Activated CD4-positive, alpha-beta T cell treated with anti-CD3 and anti-CD28 coated beads, Interleukin-2, amount 10 ng/mL, durations not matched to agents 24 days and 14 days (primary cell): Measurements from ENCODE around the gene HSPA1L. TPM values are rescaled to one million over a fixed set of nuclear protein-coding genes. Genes with fewer than 3 reads are reported as not detected.
"Not testable (repeated sequence)": the region's sequence is repeated elsewhere in the genome, so short reads cannot be mapped to it uniquely, and the experiment has no call there.

Experiments used
- DNase-seq: peaks from one replicate; pipeline ENCODE4 v3.0.0; 2022
- H3K27ac Mint-ChIP-seq: one replicate; pipeline ENCODE4 v1.8.0; 2022; ENCODE audit warnings: mild to moderate bottlenecking, mixed read lengths
- H3K27me3 Mint-ChIP-seq: one replicate; pipeline ENCODE4 v1.8.0; 2022; ENCODE audit warnings: mixed read lengths
- H3K36me3 Mint-ChIP-seq: one replicate; pipeline ENCODE4 v1.8.0; 2022; ENCODE audit warnings: low read depth, mild to moderate bottlenecking, mixed read lengths
- H3K4me1 Mint-ChIP-seq: one replicate; pipeline ENCODE4 v1.8.0; 2021; ENCODE audit warnings: mixed read lengths
- H3K4me3 Mint-ChIP-seq: one replicate; pipeline ENCODE4 v1.8.0; 2022; ENCODE audit warnings: mild to moderate bottlenecking, moderate library complexity, mixed read lengths
- H3K9me3 Mint-ChIP-seq: one replicate; pipeline ENCODE4 v1.8.0; 2021; ENCODE audit warnings: mixed read lengths
- intact Hi-C: fragments of 100-400 bp; cut with micrococcal nuclease; formaldehyde crosslinking; loops from one replicate; pipeline ENCODE4 v1.15.1; 2023
- total RNA-seq: library from RNA; stranded (reverse); gene quantifications from 2 replicates; pipeline ENCODE4 v1.2.3, GENCODE V29; 2022

HSPA1L gene
- total RNA-seq, 1 donor from 2014 or later = 1.8 TPM

DNA sequence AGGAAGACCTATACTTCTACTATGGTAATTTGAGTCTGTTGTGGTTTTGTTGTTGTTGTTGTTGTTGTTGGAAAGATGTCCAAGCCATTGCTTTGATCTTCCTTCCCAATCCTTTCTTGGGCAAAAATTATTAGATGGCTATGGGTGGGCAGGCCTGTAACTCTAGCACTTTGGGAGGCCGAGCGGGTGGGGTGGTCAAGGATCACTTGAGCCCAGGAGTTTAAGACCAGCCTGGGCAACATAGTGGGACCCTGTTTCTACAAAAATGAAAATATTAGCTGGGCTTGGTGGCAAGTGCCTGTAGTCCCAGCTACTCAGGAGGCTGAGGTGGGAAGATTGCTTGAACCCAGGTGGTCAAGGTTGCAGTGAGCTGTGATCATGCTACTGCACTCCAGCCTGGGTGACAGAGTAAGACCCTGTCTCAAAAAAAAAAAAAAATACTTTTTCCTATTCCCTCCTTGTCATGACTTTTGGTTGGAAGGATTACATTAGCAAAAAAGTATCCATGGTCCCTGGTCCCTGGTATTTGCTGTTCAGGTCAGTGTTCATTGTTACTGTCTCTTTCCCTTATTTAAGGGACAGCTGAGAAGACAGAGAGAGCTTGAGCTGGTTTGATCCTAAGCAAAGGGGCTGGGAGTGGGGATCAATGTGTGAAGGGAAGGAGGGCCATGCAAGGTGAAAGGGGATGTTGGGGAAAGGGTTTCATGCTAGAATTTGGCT, 35.8 kb upstream of the HSPA1L start:
- Mint-ChIP-seq H3K36me3 (peaks cover 2% of the 10 kb centered on the region), H3K27ac (no peak overlapping the region), H3K4me1 (no peaks in the 10 kb centered on the region), H3K27me3 (no peaks in the 10 kb centered on the region), H3K4me3 (no peak overlapping the region), H3K9me3 (no peaks in the 10 kb centered on the region)
- DNase-seq = no peak
- intact Hi-C loops = no loop called here

DNA sequence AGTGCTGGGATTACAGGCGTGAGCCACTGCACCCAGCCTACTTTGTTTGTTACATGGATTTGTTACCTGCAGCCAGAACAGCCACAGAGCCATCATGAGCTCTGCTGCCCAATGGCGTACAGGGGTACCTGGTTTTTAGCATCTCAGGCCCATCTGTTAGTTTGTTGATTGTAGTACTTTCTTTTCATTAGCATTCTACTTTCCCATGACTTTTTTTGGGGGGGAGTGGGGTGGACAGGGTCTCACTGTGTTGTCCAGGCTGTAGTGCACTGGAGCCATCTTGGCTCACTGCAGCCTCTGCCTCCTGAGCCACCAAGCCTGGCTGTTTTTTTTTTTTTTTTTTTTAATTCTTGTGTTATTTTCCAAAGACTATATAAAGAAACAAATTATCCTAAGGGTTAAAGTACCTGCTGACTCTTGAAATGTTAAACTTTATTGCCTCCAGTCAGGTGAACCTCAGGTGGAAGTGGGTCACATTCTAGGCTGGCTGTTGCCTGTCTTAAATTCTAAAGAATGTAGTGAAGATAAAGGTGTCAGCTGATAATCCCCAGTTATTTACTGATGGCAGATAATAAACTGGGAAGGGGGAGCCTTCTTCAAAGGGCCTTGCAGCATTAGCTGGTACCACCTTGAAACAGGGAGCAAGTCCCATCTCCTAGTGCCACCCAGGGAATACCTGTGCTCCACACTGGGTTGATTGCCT, 32.3 kb upstream of the HSPA1L start:
- Mint-ChIP-seq H3K36me3 (peaks cover 3% of the 10 kb centered on the region), H3K4me1 (no peaks in the 10 kb centered on the region), H3K27ac (no peak overlapping the region), H3K9me3 (no peaks in the 10 kb centered on the region), H3K4me3 (no peak overlapping the region), H3K27me3 (no peaks in the 10 kb centered on the region)
- DNase-seq = no peak
- intact Hi-C loops = no loop called here

GRCh38 chr6:31844507-31844906, 29.4 kb upstream of the HSPA1L start:
- peaks cover 2% of the 10 kb centered on the region for H3K4me1 Mint-ChIP-seq
- H3K27ac Mint-ChIP-seq = peak overlapping the region; percentile 56
- peaks cover 20% of the 10 kb centered on the region for H3K36me3 Mint-ChIP-seq
- intact Hi-C loops = no loop called here
- no peak for DNase-seq
- no peak overlapping the region for H3K4me3 Mint-ChIP-seq
- no peaks in the 10 kb centered on the region for H3K9me3 Mint-ChIP-seq
- no peaks in the 10 kb centered on the region for H3K27me3 Mint-ChIP-seq

DNA sequence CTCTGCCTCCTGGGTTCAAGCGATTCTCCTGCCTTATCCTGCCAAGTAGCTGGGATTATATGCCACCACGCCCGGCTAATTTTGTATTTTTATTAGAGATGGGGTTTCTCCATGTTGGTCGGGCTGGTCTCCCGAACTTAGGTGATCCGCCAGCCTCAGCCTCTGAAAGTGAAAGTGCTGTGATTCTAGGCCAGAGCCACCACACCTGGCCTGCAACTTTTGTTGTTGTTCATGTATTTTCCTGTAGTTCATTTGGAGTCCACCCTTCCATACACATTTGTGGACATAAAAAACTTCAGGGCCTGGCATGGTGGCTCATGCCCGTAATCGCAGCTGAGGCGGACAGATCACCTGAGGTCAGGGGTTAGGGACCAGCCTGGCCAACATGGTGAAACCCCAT, 27.0 kb upstream of the HSPA1L start:
- intact Hi-C loops = no loop called here
- no peaks in the 10 kb centered on the region for H3K9me3 Mint-ChIP-seq
- H3K4me1 Mint-ChIP-seq = peaks cover 11% of the 10 kb centered on the region
- H3K27ac Mint-ChIP-seq = no peak overlapping the region
- H3K36me3 Mint-ChIP-seq = peaks cover 40% of the 10 kb centered on the region
- no peak for DNase-seq
- no peak overlapping the region for H3K4me3 Mint-ChIP-seq
- H3K27me3 Mint-ChIP-seq = no peaks in the 10 kb centered on the region

- intact Hi-C loops, H3K9me3 Mint-ChIP-seq, H3K27me3 Mint-ChIP-seq, H3K4me3 Mint-ChIP-seq, DNase-seq: not testable (repeated sequence)
- Mint-ChIP-seq H3K36me3 (peaks cover 56% of the 10 kb centered on the region), H3K27ac (peak overlapping the region; percentile 11), H3K4me1 (peaks cover 21% of the 10 kb centered on the region)
These were observed 24.7 kb upstream of the HSPA1L start for GRCh38 chr6:31839779-31840126.

DNA sequence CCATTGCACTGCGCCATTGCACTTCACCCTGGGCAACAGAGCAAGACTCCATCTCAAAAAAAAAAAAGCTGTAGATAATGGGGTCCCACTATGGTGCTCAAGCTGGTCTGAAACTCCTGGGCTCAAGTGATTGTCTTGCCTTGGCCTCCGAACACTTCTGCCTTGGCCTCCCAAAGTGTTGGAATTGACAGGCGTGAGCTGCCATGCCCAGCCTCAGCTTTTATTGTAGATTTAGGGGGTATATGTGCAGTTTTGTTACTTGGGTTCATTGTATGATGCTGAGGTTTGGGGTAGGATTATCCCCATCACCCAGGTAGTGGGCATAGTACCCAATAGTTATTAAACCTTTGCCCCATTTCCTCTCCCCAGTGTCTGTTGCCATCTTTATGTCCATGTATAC, 23.9 kb upstream of the HSPA1L start:
- H3K27ac Mint-ChIP-seq = no peak overlapping the region
- H3K4me1 Mint-ChIP-seq = peaks cover 24% of the 10 kb centered on the region
- no peaks in the 10 kb centered on the region for H3K27me3 Mint-ChIP-seq
- H3K4me3 Mint-ChIP-seq = peak overlapping the region; percentile 97
- peaks cover 59% of the 10 kb centered on the region for H3K36me3 Mint-ChIP-seq
- H3K9me3 Mint-ChIP-seq = no peaks in the 10 kb centered on the region
- intact Hi-C loops = no loop called here
- DNase-seq = no peak

DNA sequence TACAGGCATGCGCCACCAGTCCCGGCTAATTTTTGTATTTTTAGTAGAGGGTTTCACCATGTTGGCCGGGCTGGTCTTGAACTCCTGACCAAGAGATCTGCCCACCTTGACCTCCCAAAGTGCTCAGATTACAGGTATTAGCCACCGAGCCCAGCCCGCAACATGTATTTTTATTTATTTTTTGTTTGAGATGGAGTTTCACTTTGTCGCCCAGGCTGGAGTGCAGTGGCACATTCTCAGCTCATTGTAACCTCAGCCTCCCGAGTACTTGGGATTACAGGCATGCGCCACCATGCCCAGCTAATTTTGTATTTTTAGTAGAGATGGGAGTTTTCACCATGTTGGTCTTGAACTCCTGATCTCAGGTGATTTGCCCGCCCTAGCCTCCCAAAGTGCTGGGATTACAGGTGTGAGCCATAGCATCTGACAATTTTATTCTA, 23.1 kb upstream of the HSPA1L start:
- peaks cover 59% of the 10 kb centered on the region for H3K36me3 Mint-ChIP-seq
- H3K9me3 Mint-ChIP-seq, intact Hi-C loops, DNase-seq, H3K27ac Mint-ChIP-seq, H3K27me3 Mint-ChIP-seq: not testable (repeated sequence)
- peaks cover 25% of the 10 kb centered on the region for H3K4me1 Mint-ChIP-seq
- peak overlapping the region; percentile 97 for H3K4me3 Mint-ChIP-seq

DNA sequence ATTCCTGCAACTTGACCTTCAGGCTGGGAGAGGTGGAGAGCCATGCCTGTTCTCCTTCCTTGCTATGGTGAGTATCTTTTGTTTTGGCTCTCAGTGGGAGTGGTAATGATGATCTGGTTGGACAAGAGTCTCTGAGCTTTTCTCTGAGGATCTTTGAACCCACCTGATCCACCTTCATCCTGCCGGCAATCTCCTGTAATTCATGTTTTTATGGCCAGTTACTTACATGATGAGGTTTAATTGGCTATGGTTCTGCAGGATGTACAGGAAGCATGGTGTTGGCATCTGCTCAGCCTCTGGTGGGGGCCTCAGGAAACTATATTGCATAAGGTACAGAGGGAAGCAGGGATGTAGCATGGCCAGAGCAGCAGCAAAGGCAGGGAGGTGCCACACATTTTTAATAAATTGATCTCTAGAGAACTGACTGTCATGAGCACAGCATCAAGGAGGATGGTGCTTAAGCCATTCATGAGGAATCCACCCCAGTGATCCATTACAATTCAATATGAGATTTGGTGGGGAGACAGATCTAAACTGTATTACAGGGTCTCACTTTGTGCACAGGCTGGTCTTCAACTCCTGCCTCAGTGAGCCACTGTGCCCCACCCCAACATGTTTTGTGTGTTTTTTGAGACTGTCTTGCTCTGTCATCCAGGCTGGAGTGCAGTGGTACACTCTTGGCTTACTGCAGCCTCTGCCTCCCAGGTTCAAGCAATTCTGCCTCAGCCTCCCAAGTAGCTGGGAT, 22.5 kb upstream of the HSPA1L start:
- H3K4me3 Mint-ChIP-seq = peak overlapping the region; percentile 97
- no peak for DNase-seq
- no peaks in the 10 kb centered on the region for H3K27me3 Mint-ChIP-seq
- no peaks in the 10 kb centered on the region for H3K9me3 Mint-ChIP-seq
- peaks cover 59% of the 10 kb centered on the region for H3K36me3 Mint-ChIP-seq
- intact Hi-C loops = no loop called here
- H3K4me1 Mint-ChIP-seq = peaks cover 25% of the 10 kb centered on the region
- H3K27ac Mint-ChIP-seq = peak overlapping the region; percentile 96

- no peaks in the 10 kb centered on the region for H3K27me3 Mint-ChIP-seq
- peak overlapping the region; percentile 97 for H3K4me3 Mint-ChIP-seq
- intact Hi-C loops = no loop called here
- no peak for DNase-seq
- peak overlapping the region; percentile 96 for H3K27ac Mint-ChIP-seq
- no peaks in the 10 kb centered on the region for H3K9me3 Mint-ChIP-seq
- peaks cover 59% of the 10 kb centered on the region for H3K36me3 Mint-ChIP-seq
- H3K4me1 Mint-ChIP-seq = peaks cover 26% of the 10 kb centered on the region
These were observed 21.6 kb upstream of the HSPA1L start for GRCh38 chr6:31836474-31837368.

DNA sequence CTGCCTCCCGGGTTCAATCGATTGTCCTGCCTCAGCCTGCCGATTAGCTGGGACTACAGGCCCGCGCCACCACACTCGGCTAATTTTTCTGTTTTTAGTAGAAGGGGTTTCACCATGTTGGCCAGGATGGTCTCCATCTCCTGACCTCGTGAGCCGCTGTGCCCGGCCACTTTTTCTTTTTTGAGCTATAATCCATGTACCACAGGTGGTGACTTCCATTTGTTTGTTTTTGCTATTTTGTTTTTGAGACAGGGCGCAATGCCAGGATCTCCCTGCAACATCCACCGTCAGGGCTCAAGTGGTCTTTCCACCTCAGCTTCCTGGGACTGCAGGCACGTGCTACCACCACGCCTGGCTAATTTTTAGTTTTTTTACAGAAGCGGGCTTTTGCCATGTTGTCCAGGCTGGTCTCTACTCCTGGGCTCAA, 21.0 kb upstream of the HSPA1L start:
- peak overlapping the region; percentile 97 for H3K4me3 Mint-ChIP-seq
- intact Hi-C loops = no loop called here
- H3K27ac Mint-ChIP-seq = peak overlapping the region; percentile 96
- H3K27me3 Mint-ChIP-seq = no peaks in the 10 kb centered on the region
- H3K36me3 Mint-ChIP-seq = peaks cover 58% of the 10 kb centered on the region
- H3K9me3 Mint-ChIP-seq = no peaks in the 10 kb centered on the region
- H3K4me1 Mint-ChIP-seq = peaks cover 30% of the 10 kb centered on the region
- DNase-seq = no peak

GRCh38 chr6:31834367-31835250, 19.5 kb upstream of the HSPA1L start:
- Mint-ChIP-seq H3K9me3 (no peaks in the 10 kb centered on the region), H3K27me3 (no peaks in the 10 kb centered on the region), H3K4me1 (peaks cover 34% of the 10 kb centered on the region), H3K27ac (peak overlapping the region; percentile 96), H3K36me3 (peaks cover 57% of the 10 kb centered on the region), H3K4me3 (peak overlapping the region; percentile 97)
- peak; percentile 93 for DNase-seq
- intact Hi-C loops = loop anchor here (1.0 to 2.0 kb wide), 6 partner anchors 20 to 288 kb away; partner anchors contain the start of genes ATP6V1G2, EHMT2, GPANK1 and HSPA1A

DNA sequence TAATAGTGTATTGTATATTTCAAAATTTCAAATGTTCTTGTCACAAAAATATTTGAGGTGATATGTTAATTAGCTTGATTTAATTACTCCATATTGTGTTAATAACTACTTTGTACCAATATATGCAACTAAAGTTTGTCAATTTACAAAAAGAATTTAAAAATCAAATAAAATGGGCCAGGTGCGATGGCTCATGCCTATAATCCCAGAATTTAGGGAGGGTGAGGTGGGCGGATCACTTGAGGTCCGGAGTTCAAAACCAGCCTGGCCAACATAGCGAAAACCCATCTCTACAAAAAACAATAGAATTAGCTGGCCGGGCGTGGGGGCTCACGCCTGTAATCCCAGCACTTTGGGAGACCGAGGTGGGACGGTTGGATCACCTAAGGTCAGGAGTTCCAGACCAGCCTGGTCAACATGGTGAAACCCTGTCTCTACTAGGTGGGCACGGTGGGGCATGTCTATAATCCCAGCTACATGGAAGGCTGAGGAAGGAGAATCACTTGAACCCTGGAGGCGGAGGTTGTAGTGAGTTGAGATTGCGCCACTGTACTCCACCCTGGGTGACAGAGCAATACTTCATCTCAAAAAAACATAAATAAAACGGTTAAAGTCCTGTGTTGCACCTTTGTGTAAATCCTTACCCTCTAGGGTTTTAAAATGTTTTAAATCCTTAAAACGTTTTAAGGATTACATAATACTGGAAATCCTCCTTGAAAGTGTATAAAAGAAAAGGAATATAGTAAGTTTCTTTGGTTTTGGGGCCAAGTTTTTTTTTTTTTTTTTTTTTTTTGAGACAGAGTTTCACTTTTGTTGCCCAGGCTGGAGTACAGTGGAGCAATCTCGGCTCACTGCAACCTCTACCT, 16.5 kb upstream of the HSPA1L start:
- H3K27me3 Mint-ChIP-seq = no peaks in the 10 kb centered on the region
- DNase-seq = no peak
- intact Hi-C loops = no loop called here
- H3K36me3 Mint-ChIP-seq = peaks cover 33% of the 10 kb centered on the region
- H3K9me3 Mint-ChIP-seq = no peaks in the 10 kb centered on the region
- H3K4me3 Mint-ChIP-seq = peak overlapping the region; percentile 91
- H3K27ac Mint-ChIP-seq = no peak overlapping the region
- H3K4me1 Mint-ChIP-seq = peaks cover 27% of the 10 kb centered on the region
